Measurements from ENCODE around the gene TSC2. TPM values are rescaled to one million over a fixed set of nuclear protein-coding genes. Genes with fewer than 3 reads are reported as not detected.

TSC2 gene
- total and polyA plus RNA-seq, 2 donors (not counting 1 experiment from before 2014, with no cell fraction given): 24.5 to 46.6 TPM

- Histone ChIP-seq H3K27me3 (ENCODE audit: control insufficient read depth, insufficient read depth, low read length) (no peaks in the 10 kb centered on the region), H3K27ac (ENCODE audit: insufficient read depth, low read length) (no peak overlapping the region), H3K4me1 (ENCODE audit: control insufficient read depth, extremely low read depth, insufficient read depth, low read length) (peaks cover 6% of the 10 kb centered on the region), H2AFZ (ENCODE audit: low read length) (no peak overlapping the region), H3K9ac (ENCODE audit: insufficient read depth, low read length) (no peak overlapping the region), H4K20me1 (ENCODE audit: control insufficient read depth, extremely low read depth, insufficient read depth, low read length) (no peaks in the 10 kb centered on the region), H3K36me3 (ENCODE audit: control insufficient read depth, insufficient read depth, low read length) (peaks cover 65% of the 10 kb centered on the region), H3K9me3 (ENCODE audit: control insufficient read depth, insufficient read depth, low read depth, low read length) (no peaks in the 10 kb centered on the region), H3K4me3 (replicated peaks in 1 of 4; ENCODE audit: control extremely low read depth in 1 of 4, insufficient read depth in 1 of 4, low read depth in 3 of 4, low read length in 4 of 4) (no peak overlapping the region), H3K4me2 (ENCODE audit: extremely low read depth, insufficient read depth, low read length) (no peak overlapping the region), H3K79me2 (ENCODE audit: control insufficient read depth, insufficient read depth, low read length) (no peaks in the 10 kb centered on the region)
- DNase-seq (ENCODE audit: low read depth in 2 of 2): no peak
- TF ChIP-seq CTCF (conservative IDR thresholded peaks at IDR 0.05 in 1 of 2, IDR thresholded peaks at IDR 0.05 in 1 of 2; ENCODE audit: low read depth in 1 of 2, low read length in 2 of 2) (no peak), EZH2 (IDR thresholded peaks at IDR 0.05; ENCODE audit: low read length, missing control alignments) (no peak)
These were observed 35.2 kb downstream of the TSC2 start for GRCh38 chr16:2082983-2083364.

- Histone ChIP-seq H3K4me2 (ENCODE audit: extremely low read depth, insufficient read depth, low read length) (no peak overlapping the region), H3K9me3 (ENCODE audit: control insufficient read depth, insufficient read depth, low read depth, low read length) (no peaks in the 10 kb centered on the region), H3K27me3 (ENCODE audit: control insufficient read depth, insufficient read depth, low read length) (no peaks in the 10 kb centered on the region), H3K4me3 (replicated peaks in 1 of 4; ENCODE audit: control extremely low read depth in 1 of 4, insufficient read depth in 1 of 4, low read depth in 3 of 4, low read length in 4 of 4) (no peak overlapping the region), H3K9ac (ENCODE audit: insufficient read depth, low read length) (no peak overlapping the region), H3K36me3 (ENCODE audit: control insufficient read depth, insufficient read depth, low read length) (peaks cover 70% of the 10 kb centered on the region), H3K4me1 (ENCODE audit: control insufficient read depth, extremely low read depth, insufficient read depth, low read length) (peaks cover 6% of the 10 kb centered on the region), H4K20me1 (ENCODE audit: control insufficient read depth, extremely low read depth, insufficient read depth, low read length) (no peaks in the 10 kb centered on the region), H2AFZ (ENCODE audit: low read length) (no peak overlapping the region), H3K79me2 (ENCODE audit: control insufficient read depth, insufficient read depth, low read length) (no peaks in the 10 kb centered on the region), H3K27ac (ENCODE audit: insufficient read depth, low read length) (no peak overlapping the region)
- TF ChIP-seq EZH2 (IDR thresholded peaks at IDR 0.05; ENCODE audit: low read length, missing control alignments) (no peak), CTCF (conservative IDR thresholded peaks at IDR 0.05 in 1 of 2, IDR thresholded peaks at IDR 0.05 in 1 of 2; ENCODE audit: low read depth in 1 of 2, low read length in 2 of 2) (no peak)
- DNase-seq (ENCODE audit: low read depth in 2 of 2): no peak
These were observed 35.6 kb downstream of the TSC2 start for GRCh38 chr16:2083409-2083808.

GRCh38 chr16:2083876-2084780 lies 36.3 kb downstream of the TSC2 start:
- Histone ChIP-seq H3K79me2 (ENCODE audit: control insufficient read depth, insufficient read depth, low read length) (no peaks in the 10 kb centered on the region), H3K27ac (ENCODE audit: insufficient read depth, low read length) (no peak overlapping the region), H3K4me1 (ENCODE audit: control insufficient read depth, extremely low read depth, insufficient read depth, low read length) (peaks cover 6% of the 10 kb centered on the region), H3K9me3 (ENCODE audit: control insufficient read depth, insufficient read depth, low read depth, low read length) (no peaks in the 10 kb centered on the region), H3K4me3 (replicated peaks in 1 of 4; ENCODE audit: control extremely low read depth in 1 of 4, insufficient read depth in 1 of 4, low read depth in 3 of 4, low read length in 4 of 4) (no peak overlapping the region), H4K20me1 (ENCODE audit: control insufficient read depth, extremely low read depth, insufficient read depth, low read length) (no peaks in the 10 kb centered on the region), H3K4me2 (ENCODE audit: extremely low read depth, insufficient read depth, low read length) (no peak overlapping the region), H3K36me3 (ENCODE audit: control insufficient read depth, insufficient read depth, low read length) (peaks cover 73% of the 10 kb centered on the region), H3K9ac (ENCODE audit: insufficient read depth, low read length) (peak overlapping the region; percentile 23), H3K27me3 (ENCODE audit: control insufficient read depth, insufficient read depth, low read length) (no peaks in the 10 kb centered on the region), H2AFZ (ENCODE audit: low read length) (no peak overlapping the region)
- TF ChIP-seq CTCF (conservative IDR thresholded peaks at IDR 0.05 in 1 of 2, IDR thresholded peaks at IDR 0.05 in 1 of 2; ENCODE audit: low read depth in 1 of 2, low read length in 2 of 2) (no peak), EZH2 (IDR thresholded peaks at IDR 0.05; ENCODE audit: low read length, missing control alignments) (no peak)
- DNase-seq (ENCODE audit: low read depth in 2 of 2): no peak
